ENCODE measurements around the gene ZBTB8B.
"Not testable (repeated sequence)": the region's sequence is repeated elsewhere in the genome, so short reads cannot be mapped to it uniquely, and the experiment has no call there.

The ZBTB8B gene

GRCh38 chr1:32464716-32465577 is at the start of gene ZBTB8B:
ZBTB8B (plus strand) TSS chr1:32465072; CDS start chr1:32470625, 5,553 bp downstream.
- no peak for DNase-seq (ENCODE audit: low read depth)

- DNase-seq (ENCODE audit: low read depth): no peak
Measured at GRCh38 chr1:32421775-32422174, 43.1 kb upstream of the ZBTB8B start.

GRCh38 chr1:32426489-32427255 is 38.2 kb upstream of the ZBTB8B start:
- DNase-seq (ENCODE audit: low read depth): no peak

GRCh38 chr1:32427264-32427963 is 37.5 kb upstream of the ZBTB8B start:
- DNase-seq (ENCODE audit: low read depth): no peak

- no peak for DNase-seq (ENCODE audit: low read depth)
Measured at GRCh38 chr1:32431736-32432400, 33.0 kb upstream of the ZBTB8B start.

- no peak for DNase-seq (ENCODE audit: low read depth)
Measured at GRCh38 chr1:32438136-32438535, 26.7 kb upstream of the ZBTB8B start.

- DNase-seq (ENCODE audit: low read depth): not testable (repeated sequence)
Measured at GRCh38 chr1:32438777-32439176, 26.1 kb upstream of the ZBTB8B start.

- not testable (repeated sequence) for DNase-seq (ENCODE audit: low read depth)
Measured at GRCh38 chr1:32441467-32441866, 23.4 kb upstream of the ZBTB8B start.

GRCh38 chr1:32447469-32448185 is 17.2 kb upstream of the ZBTB8B start:
- no peak for DNase-seq (ENCODE audit: low read depth)

GRCh38 chr1:32448186-32448772 is 16.6 kb upstream of the ZBTB8B start:
- peak; percentile 8 for DNase-seq (ENCODE audit: low read depth)

GRCh38 chr1:32448773-32449456 is 16.0 kb upstream of the ZBTB8B start:
- DNase-seq (ENCODE audit: low read depth): no peak

GRCh38 chr1:32449457-32449831 is 15.4 kb upstream of the ZBTB8B start:
- DNase-seq (ENCODE audit: low read depth): not testable (repeated sequence)

- no peak for DNase-seq (ENCODE audit: low read depth)
Measured at GRCh38 chr1:32454726-32455125, 10.1 kb upstream of the ZBTB8B start.

- no peak for DNase-seq (ENCODE audit: low read depth)
Measured at GRCh38 chr1:32455958-32456357, 8.9 kb upstream of the ZBTB8B start.

GRCh38 chr1:32458798-32459197 is 6.1 kb upstream of the ZBTB8B start:
- not testable (repeated sequence) for DNase-seq (ENCODE audit: low read depth)

- not testable (repeated sequence) for DNase-seq (ENCODE audit: low read depth)
Measured at GRCh38 chr1:32462977-32463376, 1.9 kb upstream of the ZBTB8B start.

- DNase-seq (ENCODE audit: low read depth): no peak
Measured at GRCh38 chr1:32464191-32464715, 619 bp upstream of the ZBTB8B start.

- no peak for DNase-seq (ENCODE audit: low read depth)
Measured at GRCh38 chr1:32465578-32465933, 684 bp downstream of the ZBTB8B start.

- DNase-seq (ENCODE audit: low read depth): no peak
Measured at GRCh38 chr1:32466761-32467160, 1.9 kb downstream of the ZBTB8B start.

GRCh38 chr1:32468791-32469190 is 3.9 kb downstream of the ZBTB8B start:
- no peak for DNase-seq (ENCODE audit: low read depth)

All from stimulated activated CD8-positive, alpha-beta memory T cell treated with anti-CD3 and anti-CD28 coated beads, Interleukin-15, amount 100 ng/mL, for 24 hours (primary cell).